ENCODE measurements around the gene CRIM1.

GRCh38 chr2:36544638-36545338, 189.2 kb downstream of the CRIM1 start:
- TF ChIP-seq CTCF (IDR thresholded peaks at IDR 0.05) (0 out of 2 replicates have a peak, but pooled peaks have one; percentile 11), ZFX (IDR thresholded peaks at IDR 0.05; ENCODE audit: borderline replicate concordance) (no peak)

Measured in 22Rv1 (cell line).